Measurements from ENCODE around the gene SAMD4A.

SAMD4A gene

GRCh38 chr14:54785136-54785777 is 218.3 kb downstream of the SAMD4A start:
- no peaks in the 10 kb centered on the region for H3K27me3 ChIP-seq (ENCODE audit: control insufficient read depth, insufficient read depth, low read length)
- H3K9me3 ChIP-seq (ENCODE audit: control insufficient read depth, insufficient read depth, low read length) = no peaks in the 10 kb centered on the region
- WGBS (ENCODE audit: insufficient coverage, insufficient read length) = no CpG with 5 or more reads among the region's 8 CpGs
- no peaks in the 10 kb centered on the region; the same call in 1 of the 2 replicates for H3K36me3 ChIP-seq (ENCODE audit: control insufficient read depth, insufficient read depth, low read length)
- DNase-seq (ENCODE audit: low read depth, low spot score) = no peak
- H3K27ac ChIP-seq (ENCODE audit: low read length) = no peak overlapping the region
- no peaks in the 10 kb centered on the region for H3K4me1 ChIP-seq (ENCODE audit: control insufficient read depth, insufficient read depth, low read length)
- no peak overlapping the region for H3K4me3 ChIP-seq (ENCODE audit: low read length)

GRCh38 chr14:54785778-54786770 is 219.1 kb downstream of the SAMD4A start:
- H3K27me3 ChIP-seq (ENCODE audit: control insufficient read depth, insufficient read depth, low read length) = no peaks in the 10 kb centered on the region
- no peak for DNase-seq (ENCODE audit: low read depth, low spot score)
- no peak overlapping the region for H3K27ac ChIP-seq (ENCODE audit: low read length)
- H3K4me1 ChIP-seq (ENCODE audit: control insufficient read depth, insufficient read depth, low read length) = no peaks in the 10 kb centered on the region
- no peaks in the 10 kb centered on the region for H3K9me3 ChIP-seq (ENCODE audit: control insufficient read depth, insufficient read depth, low read length)
- no peak overlapping the region for H3K4me3 ChIP-seq (ENCODE audit: low read length)
- WGBS (ENCODE audit: insufficient coverage, insufficient read length) = no CpG with 5 or more reads among the region's 5 CpGs
- no peaks in the 10 kb centered on the region; the same call in 1 of the 2 replicates for H3K36me3 ChIP-seq (ENCODE audit: control insufficient read depth, insufficient read depth, low read length)

- no peaks in the 10 kb centered on the region; the same call in 1 of the 2 replicates for H3K36me3 ChIP-seq (ENCODE audit: control insufficient read depth, insufficient read depth, low read length)
- no peak for DNase-seq (ENCODE audit: low read depth, low spot score)
- no peaks in the 10 kb centered on the region for H3K27me3 ChIP-seq (ENCODE audit: control insufficient read depth, insufficient read depth, low read length)
- no peak overlapping the region for H3K4me3 ChIP-seq (ENCODE audit: low read length)
- WGBS (ENCODE audit: insufficient coverage, insufficient read length) = no CpG with 5 or more reads among the region's 3 CpGs
- no peaks in the 10 kb centered on the region for H3K4me1 ChIP-seq (ENCODE audit: control insufficient read depth, insufficient read depth, low read length)
- H3K9me3 ChIP-seq (ENCODE audit: control insufficient read depth, insufficient read depth, low read length) = no peaks in the 10 kb centered on the region
- H3K27ac ChIP-seq (ENCODE audit: low read length) = no peak overlapping the region
These were observed 219.9 kb downstream of the SAMD4A start for GRCh38 chr14:54786838-54787237.

GRCh38 chr14:54787261-54787660 is 220.3 kb downstream of the SAMD4A start:
- no CpG with 5 or more reads among the region's 1 CpG for WGBS (ENCODE audit: insufficient coverage, insufficient read length)
- H3K36me3 ChIP-seq (ENCODE audit: control insufficient read depth, insufficient read depth, low read length) = no peaks in the 10 kb centered on the region; the same call in 1 of the 2 replicates
- H3K9me3 ChIP-seq (ENCODE audit: control insufficient read depth, insufficient read depth, low read length) = no peaks in the 10 kb centered on the region
- no peak overlapping the region for H3K27ac ChIP-seq (ENCODE audit: low read length)
- no peak overlapping the region for H3K4me3 ChIP-seq (ENCODE audit: low read length)
- no peak for DNase-seq (ENCODE audit: low read depth, low spot score)
- no peaks in the 10 kb centered on the region for H3K27me3 ChIP-seq (ENCODE audit: control insufficient read depth, insufficient read depth, low read length)
- H3K4me1 ChIP-seq (ENCODE audit: control insufficient read depth, insufficient read depth, low read length) = no peaks in the 10 kb centered on the region

GRCh38 chr14:54788701-54789100 is 221.8 kb downstream of the SAMD4A start:
- Histone ChIP-seq H3K9me3 (ENCODE audit: control insufficient read depth, insufficient read depth, low read length) (no peaks in the 10 kb centered on the region), H3K27me3 (ENCODE audit: control insufficient read depth, insufficient read depth, low read length) (no peaks in the 10 kb centered on the region), H3K36me3 (ENCODE audit: control insufficient read depth, insufficient read depth, low read length) (no peaks in the 10 kb centered on the region; the same call in 1 of the 2 replicates), H3K4me3 (ENCODE audit: low read length) (no peak overlapping the region), H3K27ac (ENCODE audit: low read length) (no peak overlapping the region), H3K4me1 (ENCODE audit: control insufficient read depth, insufficient read depth, low read length) (no peaks in the 10 kb centered on the region)
- no CpG with 5 or more reads among the region's 17 CpGs for WGBS (ENCODE audit: insufficient coverage, insufficient read length)
- DNase-seq (ENCODE audit: low read depth, low spot score) = no peak

GRCh38 chr14:54789166-54789565 is 222.2 kb downstream of the SAMD4A start:
- no CpG with 5 or more reads among the region's 5 CpGs for WGBS (ENCODE audit: insufficient coverage, insufficient read length)
- DNase-seq (ENCODE audit: low read depth, low spot score) = no peak
- Histone ChIP-seq H3K4me1 (ENCODE audit: control insufficient read depth, insufficient read depth, low read length) (no peaks in the 10 kb centered on the region), H3K4me3 (ENCODE audit: low read length) (no peak overlapping the region), H3K27me3 (ENCODE audit: control insufficient read depth, insufficient read depth, low read length) (no peaks in the 10 kb centered on the region), H3K9me3 (ENCODE audit: control insufficient read depth, insufficient read depth, low read length) (no peaks in the 10 kb centered on the region), H3K36me3 (ENCODE audit: control insufficient read depth, insufficient read depth, low read length) (no peaks in the 10 kb centered on the region; the same call in 1 of the 2 replicates), H3K27ac (ENCODE audit: low read length) (no peak overlapping the region)

GRCh38 chr14:54789781-54790480 is 223.0 kb downstream of the SAMD4A start:
- no peaks in the 10 kb centered on the region; the same call in 1 of the 2 replicates for H3K36me3 ChIP-seq (ENCODE audit: control insufficient read depth, insufficient read depth, low read length)
- no CpG with 5 or more reads among the region's 12 CpGs for WGBS (ENCODE audit: insufficient coverage, insufficient read length)
- H3K9me3 ChIP-seq (ENCODE audit: control insufficient read depth, insufficient read depth, low read length) = no peaks in the 10 kb centered on the region
- H3K4me1 ChIP-seq (ENCODE audit: control insufficient read depth, insufficient read depth, low read length) = no peaks in the 10 kb centered on the region
- H3K27ac ChIP-seq (ENCODE audit: low read length) = no peak overlapping the region
- H3K27me3 ChIP-seq (ENCODE audit: control insufficient read depth, insufficient read depth, low read length) = no peaks in the 10 kb centered on the region
- H3K4me3 ChIP-seq (ENCODE audit: low read length) = no peak overlapping the region
- no peak for DNase-seq (ENCODE audit: low read depth, low spot score)

- Histone ChIP-seq H3K9me3 (ENCODE audit: control insufficient read depth, insufficient read depth, low read length) (no peaks in the 10 kb centered on the region), H3K4me1 (ENCODE audit: control insufficient read depth, insufficient read depth, low read length) (no peaks in the 10 kb centered on the region), H3K36me3 (ENCODE audit: control insufficient read depth, insufficient read depth, low read length) (no peaks in the 10 kb centered on the region), H3K27ac (ENCODE audit: low read length) (no peak overlapping the region), H3K27me3 (ENCODE audit: control insufficient read depth, insufficient read depth, low read length) (no peaks in the 10 kb centered on the region), H3K4me3 (ENCODE audit: low read length) (no peak overlapping the region)
- DNase-seq (ENCODE audit: low read depth, low spot score) = no peak
- WGBS (ENCODE audit: insufficient coverage, insufficient read length) = no CpG with 5 or more reads among the region's 4 CpGs
These were observed 224.1 kb downstream of the SAMD4A start for GRCh38 chr14:54791001-54791400.

GRCh38 chr14:54792288-54792687 is 225.4 kb downstream of the SAMD4A start:
- no peak overlapping the region for H3K27ac ChIP-seq (ENCODE audit: low read length)
- no CpG with 5 or more reads among the region's 6 CpGs for WGBS (ENCODE audit: insufficient coverage, insufficient read length)
- H3K4me3 ChIP-seq (ENCODE audit: low read length) = no peak overlapping the region; the same call in 1 of the 2 replicates
- DNase-seq (ENCODE audit: low read depth, low spot score) = no peak
- H3K27me3 ChIP-seq (ENCODE audit: control insufficient read depth, insufficient read depth, low read length) = no peaks in the 10 kb centered on the region
- no peaks in the 10 kb centered on the region for H3K9me3 ChIP-seq (ENCODE audit: control insufficient read depth, insufficient read depth, low read length)
- H3K4me1 ChIP-seq (ENCODE audit: control insufficient read depth, insufficient read depth, low read length) = no peaks in the 10 kb centered on the region
- no peaks in the 10 kb centered on the region for H3K36me3 ChIP-seq (ENCODE audit: control insufficient read depth, insufficient read depth, low read length)

- H3K9me3 ChIP-seq (ENCODE audit: control insufficient read depth, insufficient read depth, low read length) = no peaks in the 10 kb centered on the region
- DNase-seq (ENCODE audit: low read depth, low spot score) = no peak
- no peak overlapping the region for H3K4me3 ChIP-seq (ENCODE audit: low read length)
- no peaks in the 10 kb centered on the region for H3K4me1 ChIP-seq (ENCODE audit: control insufficient read depth, insufficient read depth, low read length)
- no CpG with 5 or more reads among the region's 1 CpG for WGBS (ENCODE audit: insufficient coverage, insufficient read length)
- no peaks in the 10 kb centered on the region for H3K36me3 ChIP-seq (ENCODE audit: control insufficient read depth, insufficient read depth, low read length)
- no peaks in the 10 kb centered on the region for H3K27me3 ChIP-seq (ENCODE audit: control insufficient read depth, insufficient read depth, low read length)
- H3K27ac ChIP-seq (ENCODE audit: low read length) = no peak overlapping the region
These were observed 227.2 kb downstream of the SAMD4A start for GRCh38 chr14:54794159-54794558.

Data from iPS DF 6.9 (cell line).